ENCODE data around the gene PIRT.

- TF ChIP-seq CTCF (IDR thresholded peaks at IDR 0.05 in 2 of 3, conservative IDR thresholded peaks at IDR 0.05 in 1 of 3; ENCODE audit: borderline replicate concordance in 1 of 3, insufficient read depth in 1 of 3, low read depth in 2 of 3, low read length in 2 of 3) = no peak
- no peak for TF ChIP-seq SRF (IDR thresholded peaks at IDR 0.05; ENCODE audit: low read depth)
- no peak for TF ChIP-seq ZNF274 (IDR thresholded peaks at IDR 0.05; ENCODE audit: low read depth, low read length)
- TF ChIP-seq REST (IDR thresholded peaks at IDR 0.05; ENCODE audit: low read depth) = no peak
- TF ChIP-seq SIN3A (IDR thresholded peaks at IDR 0.05; ENCODE audit: low read depth) = no peak
- no peak for TF ChIP-seq RAD21 (IDR thresholded peaks at IDR 0.05; ENCODE audit: low read depth)
- no peak for TF ChIP-seq POLR2AphosphoS5 (IDR thresholded peaks at IDR 0.05; ENCODE audit: low read depth, low read length)
- TF ChIP-seq POLR2A (IDR thresholded peaks at IDR 0.05; ENCODE audit: borderline replicate concordance, extremely low read depth, insufficient read depth, insufficient read length) = no peak
- no peak for TF ChIP-seq ZFX (IDR thresholded peaks at IDR 0.05)
- no peak for TF ChIP-seq YY1 (IDR thresholded peaks at IDR 0.05; ENCODE audit: extremely low read depth, insufficient replicate concordance, low read depth, low read length)
- no peak for TF ChIP-seq EZH2 (IDR thresholded peaks at IDR 0.05)
Observed at GRCh38 chr17:10827898-10828552, 9.9 kb downstream of the PIRT start.

Data from HCT116 (cell line).